GM19238 (cell line): Measurements from ENCODE around the gene FTO.

Experiments used
- DNase-seq: peaks from one replicate; pipeline ENCODE4 v3.0.0; 2011; ENCODE audit warnings: low spot score; ENCODE audit not compliant: insufficient read length

FTO gene

GRCh38 chr16:54150861-54151260 is 446.9 kb downstream of the FTO start:
- no peak for DNase-seq

- no peak for DNase-seq
Measured at GRCh38 chr16:54152362-54153239, 448.6 kb downstream of the FTO start.

GRCh38 chr16:54153240-54153934 is 449.4 kb downstream of the FTO start:
- no peak for DNase-seq

GRCh38 chr16:54156349-54156748 is 452.4 kb downstream of the FTO start:
- no peak for DNase-seq

- no peak for DNase-seq
Measured at GRCh38 chr16:54158986-54159385, 455.0 kb downstream of the FTO start.

GRCh38 chr16:54159490-54160080 is 455.6 kb downstream of the FTO start:
- DNase-seq, result no peak

- DNase-seq, result no peak
Measured at GRCh38 chr16:54160252-54160860, 456.4 kb downstream of the FTO start.

- no peak for DNase-seq
Measured at GRCh38 chr16:54160939-54161897, 457.3 kb downstream of the FTO start.

GRCh38 chr16:54163197-54163843 is 459.4 kb downstream of the FTO start:
- DNase-seq, result no peak

- no peak for DNase-seq
Measured at GRCh38 chr16:54164789-54165173, 460.8 kb downstream of the FTO start.

- no peak for DNase-seq
Measured at GRCh38 chr16:54165174-54165911, 461.4 kb downstream of the FTO start.

- DNase-seq, result no peak
Measured at GRCh38 chr16:54165912-54166865, 462.2 kb downstream of the FTO start.

- no peak for DNase-seq
Measured at GRCh38 chr16:54169112-54169511, 465.2 kb downstream of the FTO start.

- DNase-seq, result no peak
Measured at GRCh38 chr16:54171626-54172537, 467.9 kb downstream of the FTO start.

- DNase-seq, result no peak
Measured at GRCh38 chr16:54173490-54173889, 469.5 kb downstream of the FTO start.

GRCh38 chr16:54174201-54174600 is 470.2 kb downstream of the FTO start:
- no peak for DNase-seq

- DNase-seq, result no peak
Measured at GRCh38 chr16:54174750-54175149, 470.8 kb downstream of the FTO start.
